Effector memory CD4-positive, alpha-beta T cell (primary cell): ENCODE data around the gene CRB2.

Experiments used
- DNase-seq, 3 donors: peaks; one replicate each; pipeline ENCODE4 v3.0.0-alpha.2; 2020
- H3K27ac ChIP-seq: 2 replicates; pipeline ENCODE4 v1.7.0; 2013; ENCODE audit warnings: mild to moderate bottlenecking, low read length, moderate library complexity; ENCODE audit not compliant: insufficient read depth, poor library complexity, severe bottlenecking
- H3K27me3 ChIP-seq: replicated peaks from 2 replicates; pipeline ENCODE4 v1.7.0; 2013; ENCODE audit warnings: mild to moderate bottlenecking, low read length; ENCODE audit not compliant: insufficient read depth, control insufficient read depth, poor library complexity, severe bottlenecking
- H3K36me3 ChIP-seq: 2 replicates; pipeline ENCODE4 v1.7.0; 2013; ENCODE audit warnings: mild to moderate bottlenecking, low read length, moderate library complexity; ENCODE audit not compliant: control insufficient read depth, insufficient read depth
- H3K4me1 ChIP-seq: 2 replicates; pipeline ENCODE4 v1.7.0; 2013; ENCODE audit warnings: low read length, mild to moderate bottlenecking; ENCODE audit not compliant: control insufficient read depth, insufficient read depth, poor library complexity, severe bottlenecking
- H3K4me3 ChIP-seq: 2 replicates; pipeline ENCODE4 v1.7.0; 2013; ENCODE audit warnings: low read length, low read depth, mild to moderate bottlenecking; ENCODE audit not compliant: insufficient read depth, poor library complexity, severe bottlenecking
- H3K9me3 ChIP-seq: 2 replicates; pipeline ENCODE4 v1.7.0; 2013; ENCODE audit warnings: mild to moderate bottlenecking, low read length, moderate library complexity; ENCODE audit not compliant: control insufficient read depth

CRB2 gene

DNA sequence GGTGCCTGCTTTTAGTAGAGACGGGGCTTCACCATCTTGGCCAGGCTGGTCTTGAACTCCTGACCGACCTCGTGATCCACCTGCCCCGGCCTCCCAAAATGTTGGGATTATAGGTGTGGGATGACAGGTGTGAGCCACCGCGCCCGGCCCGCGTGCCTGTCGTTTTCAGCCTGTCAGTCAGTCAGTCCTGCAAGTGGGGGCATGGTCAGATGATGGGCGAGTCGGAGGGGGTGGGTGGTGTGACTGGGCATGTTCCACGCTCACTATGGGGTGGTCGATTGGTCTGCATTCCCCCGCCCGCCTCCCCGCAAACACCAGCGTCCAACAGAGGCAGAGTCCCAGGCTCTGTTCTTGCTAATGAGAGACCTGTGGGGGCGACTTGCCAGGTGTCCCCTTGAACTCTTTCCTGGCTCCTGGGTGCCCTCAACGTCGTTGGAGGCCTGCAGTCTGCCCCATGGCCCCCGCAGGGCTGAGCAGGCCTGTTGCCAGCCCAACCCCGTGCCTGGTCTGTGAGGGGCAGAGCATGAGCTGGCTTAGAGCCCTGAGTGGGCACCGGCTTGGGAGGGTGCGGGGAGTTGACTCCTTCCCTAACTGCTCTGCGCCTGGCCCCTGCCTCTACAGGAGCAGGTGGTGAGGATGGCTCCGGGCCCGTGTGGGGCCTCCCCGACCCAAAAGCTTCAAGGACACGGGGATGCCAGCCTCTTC lies 23.1 kb downstream of the CRB2 start:
- H3K36me3 ChIP-seq: no peaks in the 10 kb centered on the region
- no peak overlapping the region for H3K27ac ChIP-seq
- no peak for DNase-seq
- no peak overlapping the region for H3K4me3 ChIP-seq
- H3K4me1 ChIP-seq: no peaks in the 10 kb centered on the region
- H3K9me3 ChIP-seq: no peaks in the 10 kb centered on the region
- no peaks in the 10 kb centered on the region for H3K27me3 ChIP-seq

DNA sequence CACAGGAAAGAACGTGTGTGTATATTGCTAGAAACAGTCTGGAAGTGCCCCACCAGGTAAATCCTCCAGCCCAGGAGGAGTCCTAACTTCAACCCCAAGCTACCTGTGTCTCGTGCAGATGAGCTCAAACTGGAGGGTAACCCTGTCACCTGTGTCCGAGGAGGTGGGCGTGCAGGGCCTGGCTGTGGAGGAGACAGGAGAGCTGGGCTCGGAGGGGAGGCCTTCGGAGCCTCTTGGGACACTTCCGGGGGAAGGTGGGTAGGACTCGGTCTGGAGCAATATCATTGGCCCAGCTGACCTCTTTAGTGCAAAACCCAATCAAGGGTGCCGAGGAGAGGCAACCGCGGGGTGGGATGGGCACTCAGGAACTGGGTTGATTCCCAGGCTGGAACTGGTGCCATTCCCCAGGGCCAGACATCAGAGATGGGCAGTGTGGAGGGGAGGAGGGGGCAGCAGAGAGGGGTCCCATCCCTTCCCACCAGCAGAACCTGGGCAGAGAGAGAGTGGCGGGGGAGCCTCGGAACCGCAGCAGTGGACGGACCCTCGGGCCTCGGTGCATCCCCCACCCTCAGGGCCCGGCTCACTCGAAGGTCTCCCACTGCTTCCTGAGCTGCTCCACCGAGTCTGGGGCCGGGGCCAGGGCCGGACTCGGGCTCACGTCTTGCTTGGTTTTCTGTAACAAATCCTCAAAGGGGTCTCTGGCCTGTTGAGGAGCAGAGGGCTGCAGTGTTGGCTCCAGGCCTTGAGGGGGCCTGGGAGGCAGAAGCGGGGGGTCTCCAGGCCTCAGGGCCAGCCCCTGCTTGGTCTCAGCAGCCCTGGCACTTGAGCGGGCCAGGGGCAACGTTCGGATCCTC lies 25.1 kb downstream of the CRB2 start:
- no peaks in the 10 kb centered on the region for H3K27me3 ChIP-seq
- no peak for DNase-seq
- H3K36me3 ChIP-seq: no peaks in the 10 kb centered on the region
- no peak overlapping the region for H3K4me3 ChIP-seq
- no peak overlapping the region for H3K27ac ChIP-seq
- no peaks in the 10 kb centered on the region for H3K9me3 ChIP-seq
- no peaks in the 10 kb centered on the region for H3K4me1 ChIP-seq

DNA sequence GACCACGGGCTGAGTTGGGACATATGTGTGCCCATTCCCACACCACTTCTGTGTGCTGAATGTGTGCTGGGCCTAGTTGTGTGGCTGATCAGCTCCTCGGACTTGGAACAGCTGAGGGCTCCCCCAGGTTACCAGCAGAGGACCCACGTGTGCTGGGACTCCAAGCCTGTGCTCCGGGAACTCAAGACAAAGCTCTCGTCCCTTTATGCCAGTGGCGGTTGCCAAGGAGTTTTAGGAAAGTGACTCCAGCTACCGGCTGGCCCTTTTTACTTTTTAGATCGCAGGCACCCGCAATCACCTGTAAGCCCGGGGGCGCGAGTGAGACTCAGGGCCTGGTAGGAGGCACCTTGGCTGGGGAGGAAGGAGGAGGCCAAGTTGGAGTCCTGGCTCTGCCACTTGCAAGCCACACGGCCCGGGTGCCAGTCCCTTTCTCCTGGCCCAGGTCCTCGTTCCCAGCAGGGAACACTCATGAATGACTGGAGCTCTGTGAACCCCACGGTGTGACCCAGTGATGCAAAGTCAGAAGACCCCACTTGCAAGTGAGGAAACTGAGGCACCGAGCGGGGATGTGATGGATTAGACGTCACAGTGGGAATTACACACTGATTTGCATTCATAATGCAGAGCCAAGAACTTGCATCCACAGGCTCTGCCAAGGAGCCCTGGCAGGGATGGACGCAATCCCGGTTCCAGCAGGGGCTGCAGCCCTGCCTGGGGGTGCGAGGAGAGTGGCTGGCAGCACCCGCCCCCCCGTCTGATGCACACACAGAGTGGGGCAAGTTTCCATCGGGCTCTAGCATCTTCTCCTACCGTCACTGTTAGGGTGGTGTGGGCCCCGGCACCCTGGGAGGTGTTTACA lies 26.9 kb downstream of the CRB2 start:
- no peaks in the 10 kb centered on the region for H3K36me3 ChIP-seq
- H3K9me3 ChIP-seq: no peaks in the 10 kb centered on the region
- no peaks in the 10 kb centered on the region for H3K4me1 ChIP-seq
- H3K27me3 ChIP-seq: no peaks in the 10 kb centered on the region
- H3K4me3 ChIP-seq: no peak overlapping the region
- H3K27ac ChIP-seq: no peak overlapping the region
- no peak for DNase-seq

DNA sequence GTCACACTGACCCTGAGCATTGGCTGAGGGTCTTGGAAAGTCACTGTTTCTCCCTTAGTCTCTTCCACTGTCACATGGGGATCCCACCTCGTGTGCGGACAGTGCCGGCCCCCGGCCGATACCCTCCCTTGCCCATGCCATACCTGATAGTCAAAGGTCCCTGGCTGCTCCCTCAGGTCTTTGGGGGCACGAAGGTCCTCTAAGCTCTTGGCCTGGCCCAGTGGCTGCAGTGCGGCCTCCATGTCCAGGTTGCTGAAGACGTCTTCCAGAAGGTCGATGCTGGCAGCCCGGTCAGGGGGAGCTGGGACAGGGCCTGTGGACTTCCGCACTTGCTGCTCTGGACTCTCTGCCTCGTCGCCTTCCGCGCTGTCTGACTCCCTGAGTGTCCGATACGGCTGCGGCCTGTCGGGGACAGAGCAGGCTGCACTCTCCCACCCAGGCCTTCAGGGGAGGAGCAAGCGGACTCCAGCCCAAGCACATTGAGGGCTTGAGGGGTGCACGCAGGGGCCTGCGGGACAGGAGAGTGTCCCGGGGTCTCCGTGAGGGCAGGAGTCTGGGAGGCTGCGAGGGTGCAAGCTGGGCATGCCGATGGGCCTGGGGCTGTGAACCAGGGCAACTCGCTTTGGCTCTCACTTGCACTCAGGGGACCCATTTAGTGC lies 27.6 kb downstream of the CRB2 start:
- no peak for DNase-seq
- Histone ChIP-seq H3K9me3 (no peaks in the 10 kb centered on the region), H3K27me3 (no peaks in the 10 kb centered on the region), H3K27ac (no peak overlapping the region), H3K4me3 (no peak overlapping the region), H3K4me1 (no peaks in the 10 kb centered on the region), H3K36me3 (no peaks in the 10 kb centered on the region)

DNA sequence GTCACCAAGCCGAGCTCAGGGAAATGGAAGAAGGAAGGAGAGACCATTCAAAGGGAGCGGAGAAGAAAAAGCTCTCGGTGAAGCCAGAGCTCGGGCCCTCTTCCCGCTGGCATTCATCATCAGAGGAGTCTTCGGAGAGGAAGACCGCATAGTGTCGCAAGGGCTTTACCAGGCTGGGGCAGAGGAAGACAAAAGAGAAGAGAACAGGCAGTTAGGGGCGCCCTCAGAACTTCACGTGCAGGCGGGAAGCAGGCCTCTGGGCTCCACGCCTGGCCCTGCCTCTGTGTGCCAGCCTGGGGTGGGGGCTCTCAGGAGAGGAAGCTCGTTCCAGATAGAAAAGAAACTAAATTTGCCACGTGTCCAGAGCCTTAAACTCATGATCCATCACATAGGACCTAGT lies 31.7 kb downstream of the CRB2 start:
- Histone ChIP-seq H3K4me1 (no peaks in the 10 kb centered on the region), H3K27me3 (no peaks in the 10 kb centered on the region), H3K36me3 (no peaks in the 10 kb centered on the region), H3K4me3 (no peak overlapping the region), H3K9me3 (no peaks in the 10 kb centered on the region), H3K27ac (no peak overlapping the region)
- no peak for DNase-seq

DNA sequence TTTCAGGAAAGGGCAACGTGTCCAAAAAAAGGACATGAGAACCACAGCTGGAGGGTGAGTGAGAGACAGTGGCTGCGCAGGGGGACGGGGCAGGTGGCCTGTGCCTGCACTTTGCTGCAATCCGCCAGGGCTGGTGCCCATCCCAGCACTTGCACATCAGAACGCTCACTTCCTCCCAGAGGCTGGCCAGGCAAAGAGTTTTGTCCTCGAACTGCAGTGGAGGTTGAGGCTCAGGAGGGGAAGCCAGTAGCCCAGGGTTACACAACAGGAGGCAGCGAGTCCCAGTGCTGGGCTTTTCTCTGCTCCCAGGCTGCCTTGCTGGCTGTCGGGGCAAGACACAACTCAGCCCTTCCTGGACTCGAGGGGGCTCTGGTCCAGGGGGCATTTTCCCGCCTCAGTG lies 33.1 kb downstream of the CRB2 start:
- no peaks in the 10 kb centered on the region for H3K9me3 ChIP-seq

DNA sequence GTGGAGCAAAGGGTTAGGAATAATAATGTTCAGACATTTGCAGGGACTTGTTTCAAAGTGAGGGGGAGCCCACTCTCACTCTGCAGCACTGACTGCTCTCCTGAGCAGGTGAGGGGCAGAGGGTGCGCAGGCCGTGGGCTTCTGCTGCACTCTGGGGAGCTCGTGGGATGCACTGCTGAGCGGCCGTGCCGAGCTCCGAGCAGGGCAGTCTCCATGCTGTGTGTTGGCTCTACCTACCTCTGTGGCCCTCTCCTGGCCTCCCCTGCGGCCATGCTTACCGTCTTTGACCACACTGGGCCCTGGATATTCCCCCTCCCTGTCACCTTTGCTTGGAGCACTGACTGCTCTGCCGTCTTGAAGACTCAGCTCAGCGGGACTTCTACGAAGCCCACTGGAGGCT lies 33.7 kb downstream of the CRB2 start:
- Histone ChIP-seq H3K9me3 (no peaks in the 10 kb centered on the region), H3K4me1 (no peaks in the 10 kb centered on the region), H3K36me3 (no peaks in the 10 kb centered on the region), H3K27ac (no peak overlapping the region), H3K4me3 (no peak overlapping the region), H3K27me3 (no peaks in the 10 kb centered on the region)
- no peak for DNase-seq

More for the DNA sequence above, 33.1 kb downstream of the CRB2 start:
- no peak for DNase-seq
- Histone ChIP-seq H3K27ac (no peak overlapping the region), H3K4me3 (no peak overlapping the region), H3K4me1 (no peaks in the 10 kb centered on the region), H3K36me3 (no peaks in the 10 kb centered on the region), H3K27me3 (no peaks in the 10 kb centered on the region)

DNA sequence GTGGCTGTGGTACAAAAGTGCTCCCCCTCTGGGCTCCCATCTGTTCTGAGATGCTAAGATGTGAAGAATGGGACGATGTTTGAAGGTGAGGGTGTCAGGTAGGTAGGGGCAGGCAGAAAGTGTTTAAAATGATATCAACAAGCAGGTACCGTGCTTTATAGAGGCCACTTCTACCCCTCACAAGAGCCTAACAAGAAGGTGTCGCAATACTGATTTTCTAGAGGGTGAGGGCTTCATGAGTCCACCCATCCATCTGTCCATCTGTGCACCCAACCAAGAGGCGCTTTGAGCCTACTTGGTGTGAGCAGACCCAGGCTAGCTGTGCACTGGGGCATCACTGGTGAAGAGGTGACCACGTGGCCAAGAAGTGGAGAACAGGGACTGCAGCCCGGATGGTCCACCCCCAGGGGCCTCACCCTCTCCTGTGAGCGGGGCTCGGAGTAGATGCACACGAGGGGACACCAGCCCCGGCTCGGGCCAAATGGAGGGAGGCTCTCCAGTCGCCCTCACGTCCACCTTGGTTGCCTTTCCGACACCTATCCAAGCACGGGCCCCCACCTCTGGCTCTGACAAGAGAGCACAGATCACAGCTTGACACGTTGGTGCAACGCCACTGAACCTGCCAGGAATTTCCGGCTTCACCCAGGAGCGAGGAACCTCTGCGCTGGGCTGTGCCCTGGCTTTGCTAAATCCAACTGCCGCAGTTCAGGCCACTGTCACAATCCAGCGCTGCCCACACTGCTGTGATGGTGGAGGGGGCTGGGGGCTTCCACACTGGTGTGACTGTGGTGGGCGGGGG lies 34.5 kb downstream of the CRB2 start:
- H3K36me3 ChIP-seq: no peaks in the 10 kb centered on the region

DNA sequence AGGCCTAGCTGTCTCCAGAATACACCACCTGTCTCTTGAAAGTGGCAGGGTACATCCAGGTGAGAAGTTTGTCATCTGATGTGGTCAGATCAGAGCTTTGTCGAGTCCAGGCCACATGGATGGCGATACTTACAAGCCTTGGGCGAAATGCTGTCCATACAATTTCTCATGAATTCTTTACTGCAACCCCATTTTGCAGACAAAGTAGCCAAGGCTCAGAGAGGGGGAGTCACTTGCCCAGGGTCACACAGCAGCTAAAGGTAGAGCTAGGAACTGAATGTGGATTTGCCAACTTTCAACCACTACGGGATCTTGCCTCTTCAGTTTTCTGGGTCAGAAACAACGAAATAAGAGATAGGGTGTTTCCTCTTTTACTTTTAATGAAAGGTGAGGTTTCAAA lies 35.2 kb downstream of the CRB2 start:
- Histone ChIP-seq H3K36me3 (no peaks in the 10 kb centered on the region), H3K27ac (no peak overlapping the region), H3K4me3 (no peak overlapping the region), H3K4me1 (no peaks in the 10 kb centered on the region), H3K9me3 (no peaks in the 10 kb centered on the region), H3K27me3 (no peaks in the 10 kb centered on the region)
- DNase-seq: no peak

More for the DNA sequence above, 34.5 kb downstream of the CRB2 start:
- H3K9me3 ChIP-seq: no peaks in the 10 kb centered on the region
- H3K4me1 ChIP-seq: no peaks in the 10 kb centered on the region
- DNase-seq: no peak
- no peaks in the 10 kb centered on the region for H3K27me3 ChIP-seq
- H3K4me3 ChIP-seq: no peak overlapping the region
- no peak overlapping the region for H3K27ac ChIP-seq
